H1 (cell line): Measurements from ENCODE around the gene PCNP. TPM values are rescaled to one million over a fixed set of nuclear protein-coding genes. Genes with fewer than 3 reads are reported as not detected.

Source experiments
- CTCF ChIA-PET: fragments of 300-600 bp; sonication (Branson Sonifier 250); formaldehyde crosslinking; loops from one replicate; lab custom pipeline; 2021; ENCODE audit not compliant: partially characterized antibody; lab: Charles Lee
- POLR2A ChIA-PET: fragments of 300-600 bp; sonication (Branson Sonifier 250); formaldehyde crosslinking; loops from one replicate; lab custom pipeline; 2021; ENCODE audit warnings: inconsistent platforms; ENCODE audit not compliant: partially characterized antibody; lab: Charles Lee
- DNase-seq, 2 experiments: peaks; one replicate each; pipeline versions ENCODE4 v3.0.0 to v3.0.0-alpha.2; 2010 to 2022; ENCODE audit warnings: low spot score in 2 of 2, low read depth in 1 of 2, mixed read lengths in 1 of 2
- FAIRE-seq: peaks from 2 replicates; lab custom pipeline; 2011; peaks lifted over from hg19 to GRCh38; lab: Jason Lieb, UNC
- H2AFZ ChIP-seq: 2 replicates; pipeline ENCODE4 v1.8.1; 2012; ENCODE audit warnings: low read length, inconsistent platforms
- H2AK5ac ChIP-seq: 2 replicates; pipeline ENCODE4 v1.6.1; 2013; ENCODE audit warnings: low read depth, low read length
- H2BK120ac ChIP-seq: replicated peaks from 2 replicates; pipeline ENCODE3; 2013; ENCODE audit warnings: low read depth, low read length, inconsistent platforms
- H2BK12ac ChIP-seq: 2 replicates; pipeline ENCODE4 v1.6.1; 2013; ENCODE audit warnings: low read depth, low read length
- H2BK15ac ChIP-seq: 2 replicates; pipeline ENCODE4 v1.6.1; 2013; ENCODE audit warnings: low read length
- H2BK20ac ChIP-seq: 2 replicates; pipeline ENCODE4 v1.6.1; 2013; ENCODE audit warnings: low read length
- H2BK5ac ChIP-seq: 2 replicates; pipeline ENCODE4 v1.6.1; 2013; ENCODE audit warnings: low read depth, low read length
- H3K14ac ChIP-seq: 2 replicates; pipeline ENCODE4 v1.6.1; 2013; ENCODE audit warnings: inconsistent platforms; ENCODE audit not compliant: insufficient read length
- H3K18ac ChIP-seq: 2 replicates; pipeline ENCODE4 v1.6.1; 2013; ENCODE audit warnings: low read length; ENCODE audit errors: extremely low read depth
- H3K23ac ChIP-seq: 2 replicates; pipeline ENCODE4 v1.6.1; 2013; ENCODE audit warnings: inconsistent platforms; ENCODE audit not compliant: insufficient read length
- H3K23me2 ChIP-seq: 2 replicates; pipeline ENCODE4 v1.6.1; 2013; ENCODE audit warnings: low read depth, low read length
- H3K27ac ChIP-seq: 2 replicates; pipeline ENCODE4 v1.6.1; 2011; ENCODE audit warnings: low read depth, low read length, inconsistent platforms
- H3K27me3 ChIP-seq, 4 experiments: replicated peaks in 1 of 4; 1 replicate in 1 of 4; 2 replicates in 3 of 4; pipeline versions ENCODE4 v1.6.1 to v1.8.1; 2011 to 2013; ENCODE audit warnings: low read length in 3 of 4, mild to moderate bottlenecking in 3 of 4, inconsistent platforms in 2 of 4, mixed read lengths in 2 of 4, moderate library complexity in 1 of 4; ENCODE audit not compliant: control insufficient read depth in 3 of 4, insufficient read depth in 3 of 4; ENCODE audit errors: extremely low read depth in 1 of 4
- H3K36me3 ChIP-seq, 4 experiments: 2 replicates each; pipeline versions ENCODE4 v1.6.1 to v1.8.1; 2011 to 2013; ENCODE audit warnings: mild to moderate bottlenecking in 4 of 4, low read length in 3 of 4, moderate library complexity in 2 of 4, control low read depth in 1 of 4, inconsistent platforms in 1 of 4; ENCODE audit not compliant: insufficient read depth in 4 of 4, control insufficient read depth in 2 of 4
- H3K4ac ChIP-seq: replicated peaks from 2 replicates; pipeline ENCODE3; 2013; ENCODE audit warnings: low read length, low read depth, mixed read lengths, inconsistent platforms; ENCODE audit not compliant: insufficient read length
- H3K4me1 ChIP-seq, 4 experiments: replicated peaks in 1 of 4; 1 replicate in 1 of 4; 2 replicates in 3 of 4; pipeline versions ENCODE4 v1.6.1 to v1.8.1; 2011 to 2013; ENCODE audit warnings: low read length in 3 of 4, inconsistent platforms in 2 of 4, mixed read lengths in 1 of 4; ENCODE audit not compliant: insufficient read depth in 4 of 4, control insufficient read depth in 3 of 4
- H3K4me2 ChIP-seq, 2 experiments: 2 replicates each; pipeline versions ENCODE4 v1.6.1 to v1.8.1; 2011 to 2013; ENCODE audit warnings: low read depth in 2 of 2, low read length in 2 of 2, control low read depth in 1 of 2, inconsistent platforms in 1 of 2, mild to moderate bottlenecking in 1 of 2; ENCODE audit not compliant: insufficient read depth in 1 of 2
- H3K4me3 ChIP-seq, 4 experiments: fragments of 200-600, 300-600 bp in 1 of 4; sonication (generic), shearing (Covaris generic), sonication (Bioruptor Twin) in 1 of 4; 2 replicates each; pipeline versions ENCODE4 v1.5.1 to v1.8.1; 2011 to 2016; ENCODE audit warnings: low read length in 4 of 4, low read depth in 3 of 4, control low read depth in 2 of 4, inconsistent platforms in 2 of 4, mild to moderate bottlenecking in 2 of 4, mixed read lengths in 1 of 4, moderate library complexity in 1 of 4; ENCODE audit not compliant: insufficient read depth in 2 of 4; ENCODE audit errors: extremely low read depth in 1 of 4
- H3K56ac ChIP-seq: replicated peaks from 2 replicates; pipeline ENCODE3; 2013; ENCODE audit warnings: low read depth, mild to moderate bottlenecking, mixed read lengths, low read length, inconsistent platforms; ENCODE audit not compliant: insufficient read length
- H3K79me1 ChIP-seq: 2 replicates; pipeline ENCODE4 v1.6.1; 2013; ENCODE audit warnings: low read depth, low read length, control low read depth
- H3K79me2 ChIP-seq, 2 experiments: 2 replicates each; pipeline versions ENCODE4 v1.6.1 to v1.8.1; 2012 to 2013; ENCODE audit warnings: low read length in 2 of 2, mild to moderate bottlenecking in 2 of 2, inconsistent platforms in 1 of 2; ENCODE audit not compliant: insufficient read depth in 2 of 2, control insufficient read depth in 1 of 2
- H3K9ac ChIP-seq, 4 experiments: replicated peaks in 1 of 4; 1 replicate in 1 of 4; 2 replicates in 3 of 4; pipeline versions ENCODE4 v1.6.1 to v1.8.1; 2011 to 2013; ENCODE audit warnings: low read depth in 3 of 4, low read length in 3 of 4, control low read depth in 2 of 4, mild to moderate bottlenecking in 2 of 4, moderate library complexity in 2 of 4, inconsistent platforms in 1 of 4; ENCODE audit errors: extremely low read depth in 1 of 4
- H3K9me3 ChIP-seq, 2 experiments: 2 replicates each; pipeline versions ENCODE4 v1.6.1 to v1.8.1; 2012 to 2013; ENCODE audit warnings: mild to moderate bottlenecking in 2 of 2, moderate library complexity in 2 of 2, control low read depth in 1 of 2, inconsistent platforms in 1 of 2, low read depth in 1 of 2, low read length in 1 of 2, mixed read lengths in 1 of 2; ENCODE audit not compliant: insufficient read depth in 2 of 2
- H4K20me1 ChIP-seq, 2 experiments: replicated peaks in 1 of 2; 2 replicates each; pipeline versions ENCODE3 to v1.8.1; 2011 to 2013; ENCODE audit warnings: inconsistent platforms in 2 of 2, low read length in 2 of 2, mild to moderate bottlenecking in 1 of 2; ENCODE audit not compliant: insufficient read depth in 2 of 2, control insufficient read depth in 1 of 2
- H4K5ac ChIP-seq: 2 replicates; pipeline ENCODE4 v1.6.1; 2013; ENCODE audit warnings: low read length, low read depth, mixed read lengths, inconsistent platforms; ENCODE audit not compliant: insufficient read length
- H4K8ac ChIP-seq: 2 replicates; pipeline ENCODE4 v1.8.0; 2013; ENCODE audit warnings: mild to moderate bottlenecking, moderate library complexity, low read length, inconsistent platforms; ENCODE audit not compliant: insufficient read depth; ENCODE audit errors: extremely low read depth
- H4K91ac ChIP-seq: replicated peaks from 2 replicates; pipeline ENCODE3; 2013; ENCODE audit warnings: low read length, mixed read lengths, inconsistent platforms; ENCODE audit not compliant: insufficient read length
- BACH1 ChIP-seq: IDR thresholded peaks from 2 replicates; pipeline ENCODE4 v1.6.1; 2012; ENCODE audit warnings: low read length, improper control_type of control experiment
- GABPA ChIP-seq: IDR thresholded peaks from 2 replicates; pipeline ENCODE4 v1.6.1; 2011; ENCODE audit warnings: mild to moderate bottlenecking, low read length, moderate library complexity, borderline replicate concordance; ENCODE audit not compliant: insufficient read depth
- HDAC2 ChIP-seq, 2 experiments: fragments of 300-600 bp in 1 of 2; sonication (generic) in 1 of 2; IDR thresholded peaks; 2 replicates each; pipeline ENCODE4 v1.6.1; 2011 to 2012; ENCODE audit warnings: low read depth in 2 of 2, low read length in 2 of 2, mild to moderate bottlenecking in 2 of 2, moderate library complexity in 2 of 2, borderline replicate concordance in 1 of 2, inconsistent platforms in 1 of 2
- KDM5A ChIP-seq: fragments of 200-600 bp; IDR thresholded peaks from 2 replicates; pipeline ENCODE4 v1.7.1; 2012; ENCODE audit warnings: mild to moderate bottlenecking, low read length, inconsistent platforms, mixed read lengths
- NRF1 ChIP-seq: IDR thresholded peaks from 2 replicates; pipeline ENCODE4 v1.6.1; 2011; ENCODE audit warnings: mild to moderate bottlenecking, low read depth, low read length, improper control_type of control experiment
- SAP30 ChIP-seq: fragments of 300-600 bp; sonication (generic); IDR thresholded peaks from 2 replicates; pipeline ENCODE4 v1.7.1; 2012; ENCODE audit warnings: low read length, moderate library complexity, mild to moderate bottlenecking, inconsistent platforms; ENCODE audit not compliant: insufficient read depth, insufficient replicate concordance
- SP4 ChIP-seq: IDR thresholded peaks from 2 replicates; pipeline ENCODE4 v1.6.1; 2012; ENCODE audit warnings: low read length, inconsistent platforms
- TAF7 ChIP-seq: optimal IDR thresholded peaks from 2 replicates; pipeline ENCODE3; 2011; ENCODE audit warnings: low read depth, mild to moderate bottlenecking, inconsistent platforms, low read length, moderate library complexity, borderline replicate concordance
- TEAD4 ChIP-seq: IDR thresholded peaks from 2 replicates; pipeline ENCODE4 v1.6.1; 2012; ENCODE audit warnings: low read depth, low read length, inconsistent platforms, mixed read lengths
- WGBS, 2 experiments: shearing (Covaris generic) in 1 of 2; methylation state at CpG; one replicate each; pipeline versions ENCODE4 v1.1.6 to v1.1.7; 2013 to 2015; ENCODE audit warnings: low lambda C conversion rate in 2 of 2, mixed read lengths in 2 of 2, inconsistent platforms in 1 of 2, low coverage in 1 of 2, missing lambda C conversion rate in 1 of 2; ENCODE audit not compliant: insufficient replicate concordance in 2 of 2, insufficient coverage in 1 of 2, insufficient read length in 1 of 2; ENCODE audit errors: extremely low coverage in 1 of 2, missing lambda C conversion rate in 1 of 2; 5-methylcytosine and 5-hydroxymethylcytosine counted together
- polyA plus RNA-seq, 7 experiments: library from polyadenylated mRNA; depleted of rRNA in 3 of 7; stranded (reverse) in 5 of 7; unstranded in 2 of 7; fragments of >200 nt in 5 of 7; fragments of 200-250 nt in 2 of 7; gene quantifications; 1 replicate in 5 of 7; 2 replicates in 1 of 7; 4 replicates in 1 of 7; pipeline versions ENCODE4 v1.2.1 to v1.2.3, GENCODE V29; 2011 to 2013; ENCODE audit warnings: missing spikeins in 2 of 7, mixed read lengths in 2 of 7
- total RNA-seq: library from RNA; stranded (reverse); fragmentation: NEBNext Ultra II Directional; extraction: Animal tissue kit (Norgen Biotek cat#: 25700); gene quantifications from 2 replicates; pipeline ENCODE4 v1.2.1, GENCODE V29; 2021

PCNP gene
- total and polyA plus RNA-seq, 2 of the 8 experiments (the other 6 are each of a cell fraction or from before 2014, with no cell fraction given), result 29.1 to 192 TPM

- H3K27ac ChIP-seq, result no peak overlapping the region
- FAIRE-seq (no peak), DNase-seq (no peak)
- H3K18ac ChIP-seq, result no peak overlapping the region
- H2BK20ac ChIP-seq, result no peak overlapping the region
- no peak overlapping the region for H2BK15ac ChIP-seq
- no peaks in the 10 kb centered on the region for H3K79me1 ChIP-seq
- ChIA-PET CTCF (no interaction called here), POLR2A (interaction anchor here (1.5 kb wide), 1 partner anchor 26 kb away, joined by 3 read pairs; no protein-coding TSS in a partner anchor)
- 0 out of 2 replicates have a peak overlapping the region, but pooled peaks have one; percentile 16 for H2AFZ ChIP-seq
- no peak overlapping the region for H3K56ac ChIP-seq
- no peak overlapping the region for H3K14ac ChIP-seq
- no peaks in the 10 kb centered on the region for H4K20me1 ChIP-seq
- 87% methylated on average over 9 of the region's 9 CpGs; no CpG with 5 or more reads in 1 of the 2 experiments for WGBS, 2 experiments
- peaks cover 6 to 21% (median 14%) of the 10 kb centered on the region in 4 experiments; a peak in 6 of 7 replicates for H3K4me1 ChIP-seq
- no peaks in the 10 kb centered on the region for H3K23me2 ChIP-seq
- no peak overlapping the region for H3K4ac ChIP-seq
- H4K5ac ChIP-seq, result no peak overlapping the region
- peak overlapping the region; percentile 92 for H2BK120ac ChIP-seq
- no peaks in the 10 kb centered on the region for H3K9me3 ChIP-seq
- H2AK5ac ChIP-seq, result no peak overlapping the region
- H2BK12ac ChIP-seq, result 0 out of 2 replicates have a peak overlapping the region, but pooled peaks have one; percentile 10
- no peak overlapping the region for H3K4me3 ChIP-seq
- no peaks in the 10 kb centered on the region for H3K36me3 ChIP-seq
- no peak overlapping the region for H3K4me2 ChIP-seq
- H3K79me2 ChIP-seq, result no peaks in the 10 kb centered on the region
- no peak overlapping the region for H4K8ac ChIP-seq
- no peak overlapping the region for H3K9ac ChIP-seq
- H3K27me3 ChIP-seq, result no peaks in the 10 kb centered on the region
- H2BK5ac ChIP-seq, result no peak overlapping the region
- no peak overlapping the region for H4K91ac ChIP-seq
- no peak overlapping the region for H3K23ac ChIP-seq
- TF ChIP-seq KDM5A (no peak), NRF1 (no peak), HDAC2 (IDR thresholded peaks at IDR 0.05; ENCODE audit: borderline replicate concordance in 1 of 2, low read depth in 2 of 2, low read length in 2 of 2) (no peak), TEAD4 (no peak), BACH1 (no peak), SP4 (no peak), SAP30 (no peak), TAF7 (no peak), GABPA (no peak)
Observed at GRCh38 chr3:101532783-101533602, 41.0 kb upstream of the PCNP start.
